ENCODE results near the gene DCDC2.

DCDC2 gene

GRCh38 chr6:24257282-24257681 is 100.6 kb downstream of the DCDC2 start:
- no peak for DNase-seq (ENCODE audit: low read depth)
- TF ChIP-seq, protein P1, sequence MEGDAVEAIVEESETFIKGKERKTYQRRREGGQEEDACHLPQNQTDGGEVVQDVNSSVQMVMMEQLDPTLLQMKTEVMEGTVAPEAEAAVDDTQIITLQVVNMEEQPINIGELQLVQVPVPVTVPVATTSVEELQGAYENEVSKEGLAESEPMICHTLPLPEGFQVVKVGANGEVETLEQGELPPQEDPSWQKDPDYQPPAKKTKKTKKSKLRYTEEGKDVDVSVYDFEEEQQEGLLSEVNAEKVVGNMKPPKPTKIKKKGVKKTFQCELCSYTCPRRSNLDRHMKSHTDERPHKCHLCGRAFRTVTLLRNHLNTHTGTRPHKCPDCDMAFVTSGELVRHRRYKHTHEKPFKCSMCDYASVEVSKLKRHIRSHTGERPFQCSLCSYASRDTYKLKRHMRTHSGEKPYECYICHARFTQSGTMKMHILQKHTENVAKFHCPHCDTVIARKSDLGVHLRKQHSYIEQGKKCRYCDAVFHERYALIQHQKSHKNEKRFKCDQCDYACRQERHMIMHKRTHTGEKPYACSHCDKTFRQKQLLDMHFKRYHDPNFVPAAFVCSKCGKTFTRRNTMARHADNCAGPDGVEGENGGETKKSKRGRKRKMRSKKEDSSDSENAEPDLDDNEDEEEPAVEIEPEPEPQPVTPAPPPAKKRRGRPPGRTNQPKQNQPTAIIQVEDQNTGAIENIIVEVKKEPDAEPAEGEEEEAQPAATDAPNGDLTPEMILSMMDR (conservative IDR thresholded peaks at IDR 0.05; ENCODE audit: control insufficient read depth, insufficient read depth, low read depth, low read length), result no peak

DNA sequence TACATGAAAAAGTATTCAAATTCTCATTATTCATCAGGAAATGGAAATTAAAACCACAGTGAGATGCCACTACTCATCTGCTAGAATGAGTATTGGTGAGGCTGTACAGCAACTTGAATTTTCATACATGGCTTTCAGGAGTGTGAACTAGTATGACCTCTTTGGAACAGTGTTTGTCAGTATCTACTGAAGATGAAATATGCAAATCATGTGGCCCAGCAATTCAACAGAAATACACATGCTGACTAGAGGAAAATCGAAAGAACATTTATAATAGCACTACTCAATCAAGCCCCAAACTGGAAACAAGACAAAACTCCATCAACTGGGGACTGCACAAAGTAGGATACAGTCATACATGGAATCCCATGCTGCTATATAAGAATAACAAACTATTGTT is 102.2 kb downstream of the DCDC2 start:
- no peak overlapping the region for H3K4me3 ChIP-seq (ENCODE audit: control insufficient read depth, low read depth, low read length)
- DNase-seq (ENCODE audit: low read depth), result no peak
- TF ChIP-seq, protein P1 (conservative IDR thresholded peaks at IDR 0.05; ENCODE audit: control insufficient read depth, insufficient read depth, low read depth, low read length), result no peak

More at GRCh38 chr6:24257282-24257681, 100.6 kb downstream of the DCDC2 start:
- no peak overlapping the region for H3K4me3 ChIP-seq (ENCODE audit: control insufficient read depth, low read depth, low read length)

DNA sequence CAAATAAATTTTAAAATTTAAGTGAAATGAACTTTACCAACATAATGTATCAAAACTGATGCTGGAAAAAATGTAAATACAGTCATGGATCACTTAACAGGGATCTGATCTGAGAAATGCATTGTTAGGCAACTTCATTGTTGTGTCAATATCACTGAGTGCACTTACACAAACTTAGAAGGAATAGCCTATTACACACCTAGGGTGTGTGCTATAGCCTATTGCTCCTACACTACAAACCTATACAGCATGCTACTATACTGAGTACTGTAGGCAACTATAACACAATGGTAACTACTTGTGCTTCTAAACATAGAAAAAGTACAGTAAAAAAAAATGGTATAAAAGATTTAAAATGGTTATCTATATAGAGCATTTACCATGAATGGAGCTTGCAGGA is 104.5 kb downstream of the DCDC2 start:
- TF ChIP-seq, protein P1 (conservative IDR thresholded peaks at IDR 0.05; ENCODE audit: control insufficient read depth, insufficient read depth, low read depth, low read length), result no peak
- H3K4me3 ChIP-seq (ENCODE audit: control insufficient read depth, low read depth, low read length), result no peak overlapping the region
- DNase-seq (ENCODE audit: low read depth), result no peak

DNA sequence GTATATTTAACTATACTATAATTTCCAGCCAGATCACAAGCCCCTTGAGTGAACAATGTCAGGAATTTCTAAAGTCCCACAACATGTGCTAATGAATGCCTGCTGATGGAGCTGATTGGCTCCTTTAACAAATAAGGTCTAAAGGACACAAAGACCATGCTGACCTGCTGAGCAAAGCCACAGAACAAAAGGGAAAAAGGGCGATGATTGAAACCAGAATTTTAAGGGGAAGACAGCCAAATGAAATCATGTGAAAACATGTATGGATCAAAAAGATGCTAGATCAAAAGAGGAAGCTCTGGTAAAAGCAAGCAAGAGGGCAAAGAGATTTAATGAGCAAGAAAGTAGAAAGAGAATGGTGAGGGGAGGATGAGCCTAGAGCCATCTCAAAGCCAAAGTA is 105.6 kb downstream of the DCDC2 start:
- DNase-seq (ENCODE audit: low read depth), result no peak
- TF ChIP-seq, protein P1 (conservative IDR thresholded peaks at IDR 0.05; ENCODE audit: control insufficient read depth, insufficient read depth, low read depth, low read length), result no peak
- no peak overlapping the region for H3K4me3 ChIP-seq (ENCODE audit: control insufficient read depth, low read depth, low read length)

DNA sequence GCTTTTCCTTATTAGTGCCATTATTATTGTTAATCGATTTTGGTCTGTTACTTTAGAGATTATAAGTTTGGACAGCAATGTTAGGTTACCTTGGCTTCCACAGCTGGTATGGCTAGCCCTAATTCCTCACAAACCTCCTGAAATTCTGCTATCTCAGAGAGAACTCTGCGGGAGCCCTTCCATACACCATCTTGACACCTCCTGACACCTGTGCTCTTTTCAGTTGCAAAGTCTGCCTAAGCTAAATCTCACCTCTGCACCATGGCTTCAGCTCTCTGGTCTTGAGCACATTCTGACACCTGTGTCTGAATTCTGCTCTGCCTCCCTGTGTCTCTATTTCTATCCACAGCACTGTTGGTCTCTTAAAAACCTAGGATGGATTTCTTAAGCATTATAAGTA is 106.5 kb downstream of the DCDC2 start:
- TF ChIP-seq, protein P1 (conservative IDR thresholded peaks at IDR 0.05; ENCODE audit: control insufficient read depth, insufficient read depth, low read depth, low read length), result no peak
- no peak for DNase-seq (ENCODE audit: low read depth)
- H3K4me3 ChIP-seq (ENCODE audit: control insufficient read depth, low read depth, low read length), result no peak overlapping the region

DNA sequence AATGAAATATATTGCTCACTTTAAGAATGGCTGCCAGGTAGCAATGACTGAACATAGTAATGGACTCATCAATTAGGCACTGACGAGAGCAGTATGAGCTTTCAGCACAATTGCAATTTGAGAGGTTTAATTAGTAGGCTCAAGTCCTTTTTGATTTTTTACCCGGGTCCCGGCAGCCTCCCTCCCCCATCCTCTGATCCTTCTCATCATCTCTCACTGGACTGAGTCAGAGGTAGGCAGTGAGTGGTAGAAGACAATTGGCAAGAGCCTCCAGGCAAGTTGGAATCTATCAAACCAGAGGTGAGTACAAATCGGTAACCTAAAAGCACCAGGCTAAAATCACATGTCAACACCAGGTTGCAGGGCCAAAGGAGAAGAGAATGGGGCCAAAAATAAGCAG is 107.9 kb downstream of the DCDC2 start:
- no peak for DNase-seq (ENCODE audit: low read depth)

More for the DNA sequence above, 107.9 kb downstream of the DCDC2 start:
- TF ChIP-seq, protein P1 (conservative IDR thresholded peaks at IDR 0.05; ENCODE audit: control insufficient read depth, insufficient read depth, low read depth, low read length), result no peak
- no peak overlapping the region for H3K4me3 ChIP-seq (ENCODE audit: control insufficient read depth, low read depth, low read length)
